ENCODE measurements around the gene ANXA8. TPM values are rescaled to one million over a fixed set of nuclear protein-coding genes. Genes with fewer than 3 reads are reported as not detected.
"Not testable (repeated sequence)": the region's sequence is repeated elsewhere in the genome, so short reads cannot be mapped to it uniquely, and the experiment has no call there.

ANXA8 gene, protein sequence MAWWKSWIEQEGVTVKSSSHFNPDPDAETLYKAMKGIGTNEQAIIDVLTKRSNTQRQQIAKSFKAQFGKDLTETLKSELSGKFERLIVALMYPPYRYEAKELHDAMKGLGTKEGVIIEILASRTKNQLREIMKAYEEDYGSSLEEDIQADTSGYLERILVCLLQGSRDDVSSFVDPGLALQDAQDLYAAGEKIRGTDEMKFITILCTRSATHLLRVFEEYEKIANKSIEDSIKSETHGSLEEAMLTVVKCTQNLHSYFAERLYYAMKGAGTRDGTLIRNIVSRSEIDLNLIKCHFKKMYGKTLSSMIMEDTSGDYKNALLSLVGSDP
- not detected for polyA plus RNA-seq (2013, experiment 1 of 4)
- not detected for polyA plus RNA-seq (2013, experiment 2 of 4)
- polyA plus RNA-seq (2013, experiment 3 of 4), result 0.59 TPM
- 0.45 TPM for polyA plus RNA-seq (2013, experiment 4 of 4)

- not testable (repeated sequence) for H3K27ac ChIP-seq (ENCODE audit: insufficient read depth, low read depth, low read length, poor library complexity, severe bottlenecking); H3K9me3 ChIP-seq (ENCODE audit: control insufficient read depth, low read length); H3K4me3 ChIP-seq (ENCODE audit: insufficient read depth, low read depth, low read length); H3K27me3 ChIP-seq (ENCODE audit: control insufficient read depth, insufficient read depth, low read length, poor library complexity, severe bottlenecking); H3K36me3 ChIP-seq (ENCODE audit: control insufficient read depth, insufficient read depth, low read length); H3K4me1 ChIP-seq (ENCODE audit: control insufficient read depth, insufficient read depth, low read length)
- WGBS, 2 experiments, result 92 to 95% methylated on average over 8 of the region's 11 CpGs
Measured at GRCh38 chr10:47483923-47484322, at the start of gene ANXA8. Gene ANXA8 (minus strand): TSS chr10:47484115. CDS start chr10:47483933, 182 bp downstream.

GRCh38 chr10:47523475-47523874 is 39.6 kb upstream of the ANXA8 start, which contains the start of gene AGAP9:
Gene AGAP9 (minus strand): TSS chr10:47523638. CDS start chr10:47523526, 112 bp downstream.
- no CpG with 5 or more reads among the region's 20 CpGs for WGBS, 2 experiments

DNA sequence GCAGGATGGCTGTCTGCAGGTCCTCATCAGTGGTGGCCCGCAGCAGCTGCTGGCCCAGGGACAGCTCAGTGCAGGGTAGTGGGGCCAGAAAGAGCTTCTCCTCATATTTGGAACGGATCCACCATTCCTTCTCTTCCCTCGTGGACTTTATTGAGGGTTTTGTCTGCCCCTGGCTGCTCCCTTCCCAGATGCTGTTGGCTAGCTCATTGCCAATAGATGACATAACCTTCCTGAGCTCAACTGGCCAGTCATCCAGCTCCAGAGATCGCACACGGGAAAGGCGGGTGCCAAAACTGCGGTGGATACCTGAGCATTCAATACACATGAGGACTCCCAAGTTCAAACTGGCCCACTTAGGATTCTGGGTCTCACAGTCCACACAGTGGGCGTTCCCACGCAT is 18.4 kb upstream of the ANXA8 start:
- WGBS, 2 experiments, result 92 to 98% methylated on average over 2 to 3 of the region's 9 CpGs
- not testable (repeated sequence) for H3K27ac ChIP-seq (ENCODE audit: insufficient read depth, low read depth, low read length, poor library complexity, severe bottlenecking); H3K36me3 ChIP-seq (ENCODE audit: control insufficient read depth, insufficient read depth, low read length); H3K4me1 ChIP-seq (ENCODE audit: control insufficient read depth, insufficient read depth, low read length); H3K4me3 ChIP-seq (ENCODE audit: insufficient read depth, low read depth, low read length); H3K9me3 ChIP-seq (ENCODE audit: control insufficient read depth, low read length); H3K27me3 ChIP-seq (ENCODE audit: control insufficient read depth, insufficient read depth, low read length, poor library complexity, severe bottlenecking)

More at GRCh38 chr10:47523475-47523874, 39.6 kb upstream of the ANXA8 start, which contains the start of gene AGAP9:
- not testable (repeated sequence) for H3K4me3 ChIP-seq (ENCODE audit: insufficient read depth, low read depth, low read length); H3K27me3 ChIP-seq (ENCODE audit: control insufficient read depth, insufficient read depth, low read length, poor library complexity, severe bottlenecking); H3K9me3 ChIP-seq (ENCODE audit: control insufficient read depth, low read length); H3K4me1 ChIP-seq (ENCODE audit: control insufficient read depth, insufficient read depth, low read length); H3K36me3 ChIP-seq (ENCODE audit: control insufficient read depth, insufficient read depth, low read length); H3K27ac ChIP-seq (ENCODE audit: insufficient read depth, low read depth, low read length, poor library complexity, severe bottlenecking)

- H3K27ac ChIP-seq (ENCODE audit: insufficient read depth, low read depth, low read length, poor library complexity, severe bottlenecking); H3K9me3 ChIP-seq (ENCODE audit: control insufficient read depth, low read length); H3K27me3 ChIP-seq (ENCODE audit: control insufficient read depth, insufficient read depth, low read length, poor library complexity, severe bottlenecking); H3K4me3 ChIP-seq (ENCODE audit: insufficient read depth, low read depth, low read length); H3K36me3 ChIP-seq (ENCODE audit: control insufficient read depth, insufficient read depth, low read length); H3K4me1 ChIP-seq (ENCODE audit: control insufficient read depth, insufficient read depth, low read length): not testable (repeated sequence)
- no CpG with 5 or more reads among the region's 6 CpGs for whole genome bisulfite sequencing, 2 experiments
Measured at GRCh38 chr10:47494226-47494625, 10.3 kb upstream of the ANXA8 start.

DNA sequence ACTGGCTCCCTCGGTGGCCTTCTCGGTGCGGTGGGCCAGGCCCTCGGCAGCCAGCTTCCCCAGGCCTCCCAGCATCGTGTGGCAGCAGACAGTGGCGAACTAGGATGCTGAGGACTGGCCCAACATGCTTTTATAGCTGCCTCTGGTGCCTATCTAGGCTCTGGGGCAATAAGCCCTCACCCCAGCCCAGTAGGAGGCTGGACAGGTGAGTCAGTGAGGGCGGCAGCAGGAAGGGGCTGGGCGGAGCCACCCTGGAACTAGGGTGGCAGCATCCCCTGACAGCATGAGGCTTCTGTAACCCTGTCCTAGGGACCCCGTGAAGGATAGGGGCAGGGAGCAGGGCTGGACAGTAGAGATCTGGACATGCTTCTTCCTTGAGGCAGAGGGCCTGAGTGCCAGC is 7.7 kb upstream of the ANXA8 start, which contains the start of gene FAM25G:
Gene FAM25G (minus strand): TSS at position 101 of the 400 bp plus-strand sequence. CDS start 26 bp downstream, at position 75.
- not testable (repeated sequence) for H3K9me3 ChIP-seq (ENCODE audit: control insufficient read depth, low read length); H3K4me1 ChIP-seq (ENCODE audit: control insufficient read depth, insufficient read depth, low read length); H3K27me3 ChIP-seq (ENCODE audit: control insufficient read depth, insufficient read depth, low read length, poor library complexity, severe bottlenecking); H3K4me3 ChIP-seq (ENCODE audit: insufficient read depth, low read depth, low read length); H3K36me3 ChIP-seq (ENCODE audit: control insufficient read depth, insufficient read depth, low read length); H3K27ac ChIP-seq (ENCODE audit: insufficient read depth, low read depth, low read length, poor library complexity, severe bottlenecking)
- WGBS, 2 experiments, result 100% methylated on average over 1 of the region's 9 CpGs; no CpG with 5 or more reads in 1 of the 2 experiments

DNA sequence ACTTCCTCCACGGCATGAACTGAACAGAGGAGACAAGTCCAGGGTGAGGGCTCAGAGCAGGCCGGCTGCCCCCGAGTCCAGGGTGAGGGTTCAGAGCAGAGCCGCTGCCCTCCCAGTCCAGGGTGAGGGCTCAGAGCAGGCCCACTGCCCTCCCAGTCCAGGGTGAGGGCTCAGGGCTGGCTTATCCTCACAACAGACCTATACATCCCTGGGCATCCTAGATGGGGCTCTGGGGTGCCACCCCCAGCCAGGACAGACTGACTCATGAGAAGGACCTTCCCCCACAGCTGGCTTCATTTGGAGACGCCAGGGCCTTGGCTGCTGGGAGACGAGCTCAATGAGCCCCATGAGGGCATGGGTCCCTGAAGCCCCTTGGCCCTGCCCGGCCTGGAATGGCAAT is 5.7 kb upstream of the ANXA8 start:
- not testable (repeated sequence) for H3K27me3 ChIP-seq (ENCODE audit: control insufficient read depth, insufficient read depth, low read length, poor library complexity, severe bottlenecking); H3K36me3 ChIP-seq (ENCODE audit: control insufficient read depth, insufficient read depth, low read length); H3K4me3 ChIP-seq (ENCODE audit: insufficient read depth, low read depth, low read length); H3K27ac ChIP-seq (ENCODE audit: insufficient read depth, low read depth, low read length, poor library complexity, severe bottlenecking); H3K9me3 ChIP-seq (ENCODE audit: control insufficient read depth, low read length); H3K4me1 ChIP-seq (ENCODE audit: control insufficient read depth, insufficient read depth, low read length)
- WGBS, 2 experiments, result 92 to 100% methylated on average over 1 to 2 of the region's 7 CpGs

DNA sequence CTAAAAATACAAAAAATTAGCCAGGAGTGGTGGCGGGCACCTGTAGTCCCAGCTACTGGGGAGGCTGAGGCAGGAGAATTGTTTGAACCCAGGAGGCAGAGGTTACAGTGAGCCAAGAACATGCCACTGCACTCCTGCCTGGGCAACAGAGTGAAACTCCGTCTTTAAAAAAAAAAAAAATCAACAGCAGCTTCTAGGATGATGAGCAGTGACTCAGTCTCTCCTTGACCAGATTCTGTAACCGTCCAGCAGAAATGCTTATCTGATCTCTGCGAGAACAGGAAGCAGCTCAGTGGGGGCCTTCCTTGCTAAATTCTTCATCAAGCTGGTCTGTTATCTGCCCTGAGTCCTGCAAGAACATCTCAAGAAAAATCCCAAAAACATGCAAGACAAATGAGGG is 2.0 kb upstream of the ANXA8 start:
- not testable (repeated sequence) for H3K4me1 ChIP-seq (ENCODE audit: control insufficient read depth, insufficient read depth, low read length); H3K27me3 ChIP-seq (ENCODE audit: control insufficient read depth, insufficient read depth, low read length, poor library complexity, severe bottlenecking); H3K36me3 ChIP-seq (ENCODE audit: control insufficient read depth, insufficient read depth, low read length); H3K27ac ChIP-seq (ENCODE audit: insufficient read depth, low read depth, low read length, poor library complexity, severe bottlenecking); H3K4me3 ChIP-seq (ENCODE audit: insufficient read depth, low read depth, low read length); H3K9me3 ChIP-seq (ENCODE audit: control insufficient read depth, low read length)
- WGBS, 2 experiments, result 82 to 83% methylated on average over 1 to 2 of the region's 4 CpGs

- not testable (repeated sequence) for H3K27me3 ChIP-seq (ENCODE audit: control insufficient read depth, insufficient read depth, low read length, poor library complexity, severe bottlenecking); H3K9me3 ChIP-seq (ENCODE audit: control insufficient read depth, low read length); H3K4me1 ChIP-seq (ENCODE audit: control insufficient read depth, insufficient read depth, low read length); H3K36me3 ChIP-seq (ENCODE audit: control insufficient read depth, insufficient read depth, low read length); H3K4me3 ChIP-seq (ENCODE audit: insufficient read depth, low read depth, low read length); H3K27ac ChIP-seq (ENCODE audit: insufficient read depth, low read depth, low read length, poor library complexity, severe bottlenecking)
- WGBS, 2 experiments, result 88 to 89% methylated on average over 6 to 10 of the region's 11 CpGs
Measured at GRCh38 chr10:47484786-47485185, 871 bp upstream of the ANXA8 start.

GRCh38 chr10:47482367-47482766 is 1.5 kb downstream of the ANXA8 start:
- no CpG with 5 or more reads among the region's 1 CpG for WGBS, 2 experiments
- not testable (repeated sequence) for H3K27ac ChIP-seq (ENCODE audit: insufficient read depth, low read depth, low read length, poor library complexity, severe bottlenecking); H3K9me3 ChIP-seq (ENCODE audit: control insufficient read depth, low read length); H3K36me3 ChIP-seq (ENCODE audit: control insufficient read depth, insufficient read depth, low read length); H3K4me1 ChIP-seq (ENCODE audit: control insufficient read depth, insufficient read depth, low read length); H3K27me3 ChIP-seq (ENCODE audit: control insufficient read depth, insufficient read depth, low read length, poor library complexity, severe bottlenecking); H3K4me3 ChIP-seq (ENCODE audit: insufficient read depth, low read depth, low read length)

GRCh38 chr10:47481768-47482181 is 2.1 kb downstream of the ANXA8 start:
- not testable (repeated sequence) for H3K27ac ChIP-seq (ENCODE audit: insufficient read depth, low read depth, low read length, poor library complexity, severe bottlenecking); H3K27me3 ChIP-seq (ENCODE audit: control insufficient read depth, insufficient read depth, low read length, poor library complexity, severe bottlenecking)
- 94 to 100% methylated on average over 3 of the region's 6 CpGs for WGBS, 2 experiments

More at GRCh38 chr10:47481768-47482181, 2.1 kb downstream of the ANXA8 start:
- H3K9me3 ChIP-seq (ENCODE audit: control insufficient read depth, low read length); H3K4me3 ChIP-seq (ENCODE audit: insufficient read depth, low read depth, low read length); H3K36me3 ChIP-seq (ENCODE audit: control insufficient read depth, insufficient read depth, low read length); H3K4me1 ChIP-seq (ENCODE audit: control insufficient read depth, insufficient read depth, low read length): not testable (repeated sequence)
